NT2/D1 (cell line): ENCODE results near the gene PKN1.
A peak's percentile ranks its signal among the peaks of the same experiment; 100 is the strongest.

Experiments used
- DNase-seq: peaks from one replicate; pipeline ENCODE4 v3.0.0-alpha.2; 2011; ENCODE audit warnings: low read depth, low spot score
- H3K27me3 ChIP-seq: 2 replicates; pipeline ENCODE4 v1.6.0; 2011; ENCODE audit warnings: mild to moderate bottlenecking; ENCODE audit not compliant: insufficient read length, insufficient read depth
- H3K36me3 ChIP-seq: 2 replicates; pipeline ENCODE4 v1.6.1; 2011; ENCODE audit warnings: mild to moderate bottlenecking, low read length, mixed read lengths; ENCODE audit not compliant: insufficient read depth, insufficient read length
- H3K4me1 ChIP-seq: 2 replicates; pipeline ENCODE4 v1.5.1; 2011; ENCODE audit not compliant: insufficient read depth, insufficient read length
- H3K4me3 ChIP-seq: 2 replicates; pipeline ENCODE4 v1.5.1; 2011; ENCODE audit warnings: low read depth; ENCODE audit not compliant: insufficient read length
- H3K9ac ChIP-seq: 2 replicates; pipeline ENCODE4 v1.6.0; 2011; ENCODE audit warnings: low read depth; ENCODE audit not compliant: insufficient read length
- H3K9me3 ChIP-seq: 2 replicates; pipeline ENCODE4 v1.5.1; 2011; ENCODE audit warnings: mild to moderate bottlenecking, low read length; ENCODE audit not compliant: insufficient read depth
- SUZ12 ChIP-seq: IDR thresholded peaks from 2 replicates; pipeline ENCODE4 v1.6.1; 2011; ENCODE audit not compliant: insufficient read length, insufficient read depth; ENCODE audit errors: extremely low read depth
- YY1 ChIP-seq: IDR thresholded peaks from 2 replicates; pipeline ENCODE4 v1.6.1; 2011; ENCODE audit not compliant: insufficient read length, insufficient read depth
- ZNF274 ChIP-seq: IDR thresholded peaks from 2 replicates; pipeline ENCODE4 v1.6.1; 2011; ENCODE audit warnings: mild to moderate bottlenecking, low read depth, low read length

PKN1 gene

DNA sequence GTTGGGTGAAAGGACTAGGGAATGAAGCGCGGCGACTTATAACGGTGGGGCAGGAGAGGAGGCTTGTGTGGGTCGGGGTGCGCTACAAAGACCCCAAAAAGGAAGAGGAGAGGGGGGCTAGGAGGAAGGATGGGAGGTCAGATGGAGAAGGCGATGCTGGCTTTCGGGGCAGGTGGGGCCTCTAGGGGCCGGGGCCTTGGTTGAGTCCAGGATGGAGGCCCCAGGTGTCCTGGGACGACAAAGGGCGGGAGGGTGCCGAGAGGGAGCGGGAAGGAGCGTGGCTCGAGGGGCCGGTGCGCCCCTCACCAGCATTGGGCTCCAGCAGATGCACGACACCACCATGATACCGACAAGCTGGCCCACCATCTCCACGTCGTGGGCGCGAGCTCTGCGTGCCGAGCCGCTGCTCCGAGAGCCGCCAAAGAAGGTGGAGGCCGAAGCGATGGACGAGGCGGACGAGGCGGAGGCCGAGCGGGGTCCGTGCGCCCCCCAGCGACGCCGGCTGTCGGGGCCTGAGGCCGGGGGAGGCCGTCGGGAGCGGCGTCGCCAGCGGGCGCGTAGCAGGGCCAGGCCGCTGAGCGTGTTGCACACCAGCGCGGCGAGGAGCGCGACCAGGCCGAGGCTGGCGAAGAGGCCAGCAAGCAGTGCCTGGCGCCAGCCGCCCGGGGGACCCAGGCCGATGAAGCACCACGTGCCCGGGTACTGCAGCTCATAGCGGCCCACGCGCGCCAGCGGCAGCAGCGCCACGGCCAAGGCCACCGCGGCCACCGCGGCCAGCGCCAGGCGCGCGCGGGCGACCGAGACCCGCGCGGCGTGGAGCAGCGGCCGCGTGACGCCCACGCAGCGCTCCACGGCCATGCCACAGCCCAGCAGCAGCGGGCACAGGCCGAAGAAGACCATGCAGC lies 40.2 kb downstream of the PKN1 start:
- TF ChIP-seq SUZ12 (no peak), YY1 (no peak), ZNF274 (no peak)
- Histone ChIP-seq H3K4me3 (no peak overlapping the region), H3K4me1 (peaks cover 31% of the 10 kb centered on the region), H3K9me3 (no peaks in the 10 kb centered on the region), H3K27me3 (no peaks in the 10 kb centered on the region), H3K9ac (peak overlapping the region; percentile 10), H3K36me3 (peaks cover 43% of the 10 kb centered on the region)
- no peak for DNase-seq

DNA sequence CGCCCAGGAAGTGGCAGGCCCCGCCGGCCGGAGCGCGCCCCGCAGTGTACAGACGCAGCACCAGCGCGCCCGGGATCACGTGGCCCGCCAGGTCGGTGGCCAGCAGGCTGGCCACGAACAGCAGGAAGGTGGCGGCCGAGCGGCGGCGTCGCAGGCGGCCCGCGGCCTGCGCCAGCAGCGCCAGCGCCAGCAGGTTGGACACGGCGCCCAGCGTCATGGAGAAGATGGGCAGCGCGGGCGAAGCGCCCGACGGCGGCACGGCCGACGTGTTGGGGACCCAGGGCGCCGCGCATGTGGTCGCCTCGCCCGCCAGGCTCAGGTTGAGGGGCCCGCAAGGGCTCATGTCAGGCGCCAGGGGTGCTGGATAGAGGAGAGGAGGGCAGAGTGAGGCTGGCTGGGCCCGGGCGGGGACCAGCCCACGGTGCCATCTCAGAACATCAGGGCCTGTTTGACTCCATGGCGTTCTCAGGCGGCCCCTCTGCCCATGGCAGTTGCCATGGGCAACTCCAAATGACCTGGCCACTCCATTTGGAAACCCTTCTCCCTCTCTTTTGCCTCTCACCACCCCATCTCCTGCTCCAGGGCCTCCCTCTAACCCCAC lies 41.0 kb downstream of the PKN1 start:
- Histone ChIP-seq H3K9me3 (no peaks in the 10 kb centered on the region), H3K4me3 (no peak overlapping the region), H3K36me3 (peaks cover 44% of the 10 kb centered on the region), H3K9ac (peak overlapping the region; percentile 39), H3K27me3 (no peaks in the 10 kb centered on the region), H3K4me1 (peaks cover 33% of the 10 kb centered on the region)
- DNase-seq = no peak
- no peak for TF ChIP-seq SUZ12
- TF ChIP-seq YY1 = no peak
- TF ChIP-seq ZNF274 = no peak

DNA sequence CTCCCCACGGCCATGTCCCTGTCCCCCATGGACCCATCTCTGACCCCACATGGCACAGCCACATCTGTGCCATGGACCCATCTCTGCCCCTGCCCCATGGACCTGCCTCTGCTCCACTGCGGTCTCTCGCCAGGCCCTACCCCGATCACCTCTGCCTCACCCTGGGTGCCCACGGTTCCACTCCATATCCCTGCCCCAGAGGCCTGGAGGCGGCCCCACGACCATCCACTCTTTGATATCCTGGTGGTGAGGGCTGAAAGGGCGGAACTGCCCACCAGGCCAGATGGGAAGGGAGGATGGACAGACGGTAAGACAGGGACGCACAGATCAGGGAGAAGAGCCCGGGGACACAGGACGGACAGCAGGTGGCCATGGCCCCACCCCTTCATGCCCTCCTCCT lies 41.7 kb downstream of the PKN1 start:
- no peaks in the 10 kb centered on the region for H3K9me3 ChIP-seq
- H3K9ac ChIP-seq = peak overlapping the region; percentile 39
- no peak overlapping the region for H3K4me3 ChIP-seq
- DNase-seq = no peak
- H3K27me3 ChIP-seq = no peaks in the 10 kb centered on the region
- H3K4me1 ChIP-seq = peaks cover 36% of the 10 kb centered on the region
- H3K36me3 ChIP-seq = peaks cover 43% of the 10 kb centered on the region
- TF ChIP-seq YY1 (no peak), SUZ12 (no peak), ZNF274 (no peak)

DNA sequence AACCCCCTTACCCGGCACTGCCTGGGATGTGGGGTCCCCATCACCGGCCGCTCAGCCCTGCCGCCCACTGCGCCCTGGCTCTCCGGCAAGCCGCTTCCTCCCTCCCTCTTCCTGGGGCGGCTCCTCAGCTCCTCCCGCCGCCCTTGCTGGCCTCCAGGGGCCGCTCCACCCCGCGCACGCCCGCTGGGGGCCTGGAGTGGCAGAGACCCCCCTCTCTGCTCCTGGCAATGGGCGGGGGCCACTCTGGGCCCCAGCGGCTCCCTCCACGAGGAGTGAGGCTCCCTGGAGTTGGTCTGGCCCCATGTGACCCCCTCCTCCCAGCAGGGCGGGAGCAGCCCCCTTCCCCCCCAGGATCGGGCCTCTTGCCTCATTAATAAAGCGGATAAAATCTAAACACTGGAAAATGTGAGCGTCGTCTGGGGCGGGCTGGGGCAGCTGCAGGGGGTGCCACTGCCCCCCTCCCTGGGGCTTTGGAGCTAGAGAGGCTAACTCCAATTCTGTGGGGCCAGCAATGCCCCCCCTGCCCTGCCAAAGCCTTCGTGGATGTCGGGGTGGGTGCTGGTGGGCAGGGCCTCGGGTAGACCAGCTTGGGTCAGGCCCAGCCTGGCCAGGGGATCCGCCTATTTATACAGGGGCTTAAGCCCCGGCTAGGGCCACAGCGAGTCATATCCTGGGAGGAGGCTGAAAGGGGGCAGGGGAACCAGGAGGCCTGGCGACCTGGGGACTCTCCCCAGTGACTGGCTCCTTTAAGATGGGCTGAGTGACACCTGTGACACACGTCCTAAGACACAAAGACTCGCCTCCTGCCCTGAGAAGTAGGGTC lies 42.4 kb downstream of the PKN1 start, which contains the start of gene PTGER1:
Gene PTGER1, minus strand, starts transcription at position 104 of the 823 bp plus-strand sequence. CDS start 1,034 bp downstream, outside the sequence.
- Histone ChIP-seq H3K9ac (peak within 1 kb of the TSS; percentile 39), H3K4me3 (no peak within 1 kb of the TSS), H3K36me3 (peaks cover 42% of the 10 kb centered on the region), H3K9me3 (no peaks in the 10 kb centered on the region), H3K4me1 (peaks cover 43% of the 10 kb centered on the region), H3K27me3 (no peaks in the 10 kb centered on the region)
- no peak for DNase-seq
- no peak for TF ChIP-seq YY1
- TF ChIP-seq ZNF274 = no peak
- TF ChIP-seq SUZ12 = no peak

GRCh38 chr19:14476327-14476672 lies 43.2 kb downstream of the PKN1 start:
- TF ChIP-seq YY1 = no peak
- no peak for TF ChIP-seq SUZ12
- no peak for TF ChIP-seq ZNF274
- H3K4me1 ChIP-seq = peaks cover 47% of the 10 kb centered on the region

DNA sequence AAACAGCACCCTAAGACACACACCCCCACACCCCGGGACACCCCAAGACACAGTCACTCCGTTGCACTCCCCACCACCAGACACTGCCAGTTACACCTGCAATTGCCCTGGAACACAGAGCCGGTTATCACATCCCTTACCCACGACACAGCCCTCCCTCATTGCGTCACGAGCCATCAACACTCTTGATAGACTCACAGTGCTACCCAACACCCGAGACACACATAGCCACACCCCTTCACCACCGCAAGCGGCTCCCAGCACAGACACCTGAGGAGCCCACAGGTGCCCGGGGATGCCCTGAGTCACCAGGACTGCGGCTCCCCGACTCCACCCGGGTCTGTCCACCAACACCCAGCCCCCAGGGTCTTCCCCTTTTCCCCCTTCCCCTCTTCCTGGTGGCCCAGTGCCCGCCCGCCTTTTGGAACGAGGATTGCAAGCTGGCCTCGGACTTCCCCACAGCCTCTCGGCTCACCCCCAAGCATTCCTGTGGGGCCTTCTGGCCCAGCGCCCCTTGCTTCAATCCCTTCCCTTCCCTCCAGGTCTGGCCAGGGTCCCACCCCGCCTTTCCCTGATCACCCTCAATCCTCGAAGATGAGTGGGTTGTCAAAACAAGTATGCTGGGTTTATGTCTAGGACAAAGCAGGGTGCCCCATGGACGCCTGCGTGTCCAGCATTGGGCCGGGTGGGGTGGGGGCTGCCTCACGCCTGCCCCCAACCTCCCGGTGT lies 43.7 kb downstream of the PKN1 start:
- DNase-seq = no peak
- Histone ChIP-seq H3K9ac (no peak overlapping the region), H3K27me3 (no peaks in the 10 kb centered on the region), H3K4me3 (no peak overlapping the region), H3K9me3 (no peaks in the 10 kb centered on the region), H3K4me1 (peaks cover 48% of the 10 kb centered on the region), H3K36me3 (peaks cover 41% of the 10 kb centered on the region)
- TF ChIP-seq SUZ12 = no peak
- no peak for TF ChIP-seq ZNF274
- TF ChIP-seq YY1 = no peak

More at GRCh38 chr19:14476327-14476672, 43.2 kb downstream of the PKN1 start:
- no peak for DNase-seq
- no peak overlapping the region for H3K4me3 ChIP-seq
- H3K9me3 ChIP-seq = no peaks in the 10 kb centered on the region
- H3K27me3 ChIP-seq = no peaks in the 10 kb centered on the region
- peaks cover 39% of the 10 kb centered on the region for H3K36me3 ChIP-seq
- H3K9ac ChIP-seq = no peak overlapping the region
